MCF 10A (cell line): ENCODE data around the gene PRSS48. TPM values are rescaled to one million over a fixed set of nuclear protein-coding genes. Genes with fewer than 3 reads are reported as not detected.
A peak's percentile ranks its signal among the peaks of the same experiment; 100 is the strongest.

ENCODE experiments used
- Bru-seq: library from RNA; stranded (reverse); fragments of 400-500 nt; gene quantifications from one replicate; lab custom pipeline; 2021; lab: Mats Ljungman, UMichigan
- BruChase-seq, 2 experiments: library from RNA; stranded (reverse); fragments of 400-500 nt; gene quantifications; one replicate each; lab custom pipeline; 2021; lab: Mats Ljungman, UMichigan
- BruUV-seq: library from RNA; stranded (reverse); fragments of 400-500 nt; replicated peaks from 2 replicates; lab custom pipeline; 2021; lab: Mats Ljungman, UMichigan
- CTCF ChIA-PET: fragments of 300-600 bp; sonication (Branson Sonifier 250); formaldehyde crosslinking; extraction: SDS; loops from one replicate; lab custom pipeline; 2021; ENCODE audit warnings: antibody characterized with exemption, inconsistent platforms; lab: Yijun Ruan, JAX
- POLR2A ChIA-PET: fragments of 300-600, 350-650 bp; sonication (Branson Sonifier 250); formaldehyde crosslinking; extraction: SDS; loops from one replicate; lab custom pipeline; 2020; ENCODE audit warnings: antibody characterized with exemption, inconsistent platforms; lab: Yijun Ruan, JAX
- DNase-seq: peaks from one replicate; pipeline ENCODE4 v3.0.0-alpha.2; 2018; ENCODE audit not compliant: unreplicated experiment
- H3K27ac Mint-ChIP-seq: one replicate; pipeline ENCODE4 v1.8.0; 2022; ENCODE audit warnings: mild to moderate bottlenecking, low read depth, mixed read lengths; ENCODE audit not compliant: unreplicated experiment
- H3K27me3 Mint-ChIP-seq: one replicate; pipeline ENCODE4 v1.8.0; 2022; ENCODE audit warnings: mixed read lengths; ENCODE audit not compliant: insufficient read depth, unreplicated experiment
- H3K36me3 Mint-ChIP-seq: one replicate; pipeline ENCODE4 v1.8.0; 2022; ENCODE audit warnings: mild to moderate bottlenecking, moderate library complexity, mixed read lengths; ENCODE audit not compliant: insufficient read depth, unreplicated experiment
- H3K4me1 Mint-ChIP-seq: one replicate; pipeline ENCODE4 v1.8.0; 2022; ENCODE audit warnings: mixed read lengths; ENCODE audit not compliant: insufficient read depth, unreplicated experiment
- H3K4me3 Mint-ChIP-seq: one replicate; pipeline ENCODE4 v1.8.0; 2022; ENCODE audit warnings: mild to moderate bottlenecking, moderate library complexity, mixed read lengths; ENCODE audit not compliant: unreplicated experiment
- H3K9me3 Mint-ChIP-seq: one replicate; pipeline ENCODE4 v1.8.0; 2022; ENCODE audit warnings: mixed read lengths; ENCODE audit not compliant: unreplicated experiment
- CTCF ChIP-seq: fragments of 200-600 bp; IDR thresholded peaks from one replicate; pipeline ENCODE4 v1.8.0; 2022; ENCODE audit warnings: antibody characterized with exemption, mild to moderate bottlenecking; ENCODE audit not compliant: unreplicated experiment
- intact Hi-C: fragments of 100-400 bp; cut with micrococcal nuclease; formaldehyde crosslinking; loops from 2 replicates; pipeline ENCODE4 v1.14.1; 2022
- long read RNA-seq: library from polyadenylated mRNA; stranded (forward); transcript quantifications from one replicate; pipeline ENCODE4 v2.0.0, GENCODE V29; 2022
- total RNA-seq: library from RNA; stranded (reverse); gene quantifications from 2 replicates; pipeline ENCODE4 v1.2.3, GENCODE V29; 2022

PRSS48 gene
- total RNA-seq (not detected in 2 replicates), Bru-seq, nascent RNA (not detected), BruChase-seq, experiment 1, labeled RNA remaining after a 6-hour chase (percentile 6 among the genes with signal in this experiment), BruChase-seq, experiment 2, labeled RNA remaining after a 2-hour chase (percentile 6 among the genes with signal in this experiment)
- long read RNA-seq: 0 reads

GRCh38 chr4:151276787-151277562, at the start of gene PRSS48:
PRSS48 (plus strand) TSS chr4:151277161; CDS start chr4:151277173, 12 bp downstream.
- peak; percentile 80 for TF ChIP-seq CTCF
- BruUV-seq: no TSS peak
- H3K27ac Mint-ChIP-seq: peak within 1 kb of the TSS; percentile 57
- CTCF ChIA-PET: interaction anchor here (0.6 to 3.6 kb wide), 36 partner anchors 11 to 1393 kb away, joined by 3 to 16 read pairs (median 4); no protein-coding TSS in a partner anchor
- POLR2A ChIA-PET: interaction anchor here (0.7 kb wide), 2 partner anchors 49 to 59 kb away, joined by 3 to 4 read pairs; no protein-coding TSS in a partner anchor
- intact Hi-C loops: loop anchor here (1.0 to 5.0 kb wide), 2 partner anchors 85 to 335 kb away; no protein-coding TSS in a partner anchor
- no peaks in the 10 kb centered on the region for H3K9me3 Mint-ChIP-seq
- peaks cover 5% of the 10 kb centered on the region for H3K36me3 Mint-ChIP-seq
- peak; percentile 70 for DNase-seq
- no peak within 1 kb of the TSS for H3K4me3 Mint-ChIP-seq
- no peaks in the 10 kb centered on the region for H3K27me3 Mint-ChIP-seq
- H3K4me1 Mint-ChIP-seq: no peaks in the 10 kb centered on the region

- H3K27ac Mint-ChIP-seq: peak overlapping the region; percentile 97
- peak overlapping the region; percentile 74 for H3K4me3 Mint-ChIP-seq
- no peak for DNase-seq
- H3K9me3 Mint-ChIP-seq: peaks cover 5% of the 10 kb centered on the region
- TSS peak; percentile 27 for BruUV-seq
- TF ChIP-seq CTCF: no peak
- no peaks in the 10 kb centered on the region for H3K27me3 Mint-ChIP-seq
- CTCF ChIA-PET: interaction anchor here (0.7 to 0.8 kb wide), 4 partner anchors 44 to 113 kb away, joined by 3 to 4 read pairs (median 3); no protein-coding TSS in a partner anchor
- POLR2A ChIA-PET: interaction anchor here (0.5 to 2.1 kb wide), 11 partner anchors 10 to 1309 kb away, joined by 3 to 19 read pairs (median 5); partner anchors contain the start of genes FBXW7 and SH3D19
- H3K4me1 Mint-ChIP-seq: peaks cover 21% of the 10 kb centered on the region
- intact Hi-C loops: no loop called here
- peaks cover 13% of the 10 kb centered on the region for H3K36me3 Mint-ChIP-seq
Measured at GRCh38 chr4:151227172-151227571, 49.8 kb upstream of the PRSS48 start.

GRCh38 chr4:151227731-151228130, 49.2 kb upstream of the PRSS48 start:
- ChIA-PET CTCF (interaction anchor here (0.7 to 0.8 kb wide), 4 partner anchors 45 to 112 kb away, joined by 3 to 4 read pairs (median 3); no protein-coding TSS in a partner anchor), POLR2A (interaction anchor here (0.5 to 2.1 kb wide), 16 partner anchors 9 to 1309 kb away, joined by 3 to 19 read pairs (median 4); partner anchors contain the start of genes FBXW7, FHIP1A, PRSS48 and SH3D19)
- no TSS peak for BruUV-seq
- peaks cover 21% of the 10 kb centered on the region for H3K4me1 Mint-ChIP-seq
- peaks cover 5% of the 10 kb centered on the region for H3K9me3 Mint-ChIP-seq
- peak overlapping the region; percentile 97 for H3K27ac Mint-ChIP-seq
- DNase-seq: peak; percentile 69
- peaks cover 10% of the 10 kb centered on the region for H3K36me3 Mint-ChIP-seq
- H3K27me3 Mint-ChIP-seq: no peaks in the 10 kb centered on the region
- peak overlapping the region; percentile 74 for H3K4me3 Mint-ChIP-seq
- TF ChIP-seq CTCF: no peak
- intact Hi-C loops: no loop called here
